ENCODE measurements around the gene SYT14. TPM values are rescaled to one million over a fixed set of nuclear protein-coding genes. Genes with fewer than 3 reads are reported as not detected.

Gene SYT14
- total RNA-seq, 4 donors from 2014 or later, result 0.98 to 4.2 (median 2.0) TPM

GRCh38 chr1:209936125-209936524, 1.9 kb upstream of the SYT14 start:
- Histone ChIP-seq H3K36me3 (no peaks in the 10 kb centered on the region), H3K27ac (no peak overlapping the region), H3K27me3 (peaks cover 0 to 16% of the 10 kb centered on the region in 2 donors), H3K9me3 (no peaks in the 10 kb centered on the region), H3K4me1 (peaks cover 0 to 13% (median 0%) of the 10 kb centered on the region in 4 donors), H3K4me3 (no peak overlapping the region)
- 88 to 91% methylated on average over 6 of the region's 6 CpGs for WGBS, 2 donors
- no peak for DNase-seq (ENCODE audit: low spot score in 2 of 2)
- TF ChIP-seq CTCF (IDR thresholded peaks at IDR 0.05) (no peak), EP300 (IDR thresholded peaks at IDR 0.05) (no peak), POLR2A (IDR thresholded peaks at IDR 0.05) (no peak)

- no peak overlapping the region for H3K4me3 ChIP-seq
- H3K4me1 ChIP-seq, result no peaks in the 10 kb centered on the region
- H3K9me3 ChIP-seq, result no peaks in the 10 kb centered on the region
- 67 to 88% methylated on average over 2 of the region's 2 CpGs for WGBS, 2 donors
- TF ChIP-seq POLR2A (IDR thresholded peaks at IDR 0.05) (no peak), EP300 (IDR thresholded peaks at IDR 0.05) (no peak), CTCF (IDR thresholded peaks at IDR 0.05) (no peak)
- H3K27me3 ChIP-seq, result no peaks in the 10 kb centered on the region
- H3K27ac ChIP-seq, result no peak overlapping the region
- DNase-seq (ENCODE audit: low spot score in 2 of 2), result no peak
- H3K36me3 ChIP-seq, result no peaks in the 10 kb centered on the region
Observed at GRCh38 chr1:209945377-209945776, 7.4 kb downstream of the SYT14 start.

GRCh38 chr1:209948155-209948554, 10.1 kb downstream of the SYT14 start:
- H3K9me3 ChIP-seq, result no peaks in the 10 kb centered on the region
- TF ChIP-seq CTCF (IDR thresholded peaks at IDR 0.05), result no peak
- TF ChIP-seq POLR2A (IDR thresholded peaks at IDR 0.05), result no peak
- no peak for TF ChIP-seq EP300 (IDR thresholded peaks at IDR 0.05)
- no peaks in the 10 kb centered on the region for H3K27me3 ChIP-seq
- H3K4me1 ChIP-seq, result no peaks in the 10 kb centered on the region
- WGBS, 2 donors, result 83 to 87% methylated on average over 3 of the region's 3 CpGs
- no peaks in the 10 kb centered on the region for H3K36me3 ChIP-seq
- no peak overlapping the region for H3K4me3 ChIP-seq
- no peak for DNase-seq (ENCODE audit: low spot score in 2 of 2)
- H3K27ac ChIP-seq, result no peak overlapping the region

GRCh38 chr1:209956116-209956515, 18.1 kb downstream of the SYT14 start:
- no peak overlapping the region for H3K4me3 ChIP-seq
- H3K27ac ChIP-seq, result no peak overlapping the region
- no peaks in the 10 kb centered on the region for H3K27me3 ChIP-seq
- H3K9me3 ChIP-seq, result no peaks in the 10 kb centered on the region
- WGBS, 2 donors, result 94 to 97% methylated on average over 2 of the region's 2 CpGs
- H3K36me3 ChIP-seq, result no peaks in the 10 kb centered on the region
- no peak for TF ChIP-seq EP300 (IDR thresholded peaks at IDR 0.05)
- TF ChIP-seq POLR2A (IDR thresholded peaks at IDR 0.05), result no peak
- no peak for TF ChIP-seq CTCF (IDR thresholded peaks at IDR 0.05)
- DNase-seq (ENCODE audit: low spot score in 2 of 2), result no peak
- no peaks in the 10 kb centered on the region for H3K4me1 ChIP-seq

GRCh38 chr1:209959623-209960022, 21.6 kb downstream of the SYT14 start:
- Histone ChIP-seq H3K4me3 (no peak overlapping the region), H3K4me1 (no peaks in the 10 kb centered on the region), H3K27me3 (no peaks in the 10 kb centered on the region), H3K9me3 (no peaks in the 10 kb centered on the region), H3K27ac (no peak overlapping the region), H3K36me3 (no peaks in the 10 kb centered on the region)
- no peak for DNase-seq (ENCODE audit: low spot score in 2 of 2)
- WGBS, 2 donors, result 94 to 95% methylated on average over 2 of the region's 2 CpGs
- TF ChIP-seq POLR2A (IDR thresholded peaks at IDR 0.05), result no peak
- TF ChIP-seq CTCF (IDR thresholded peaks at IDR 0.05), result no peak
- no peak for TF ChIP-seq EP300 (IDR thresholded peaks at IDR 0.05)

Data from tibial nerve (tissue), 4 donors.